ACC112 (cell line): Measurements from ENCODE around the gene DDN.

ENCODE experiments used
- H2AFZ ChIP-seq: fragments of 200-600 bp; sonication (generic); one replicate; pipeline ENCODE4 v1.6.0; 2017; ENCODE audit warnings: antibody characterized with exemption, low read length; ENCODE audit not compliant: unreplicated experiment
- H3K27ac ChIP-seq: fragments of 200-600 bp; sonication (generic); 2 replicates; pipeline ENCODE4 v1.5.1; 2014; ENCODE audit warnings: low read depth, mild to moderate bottlenecking, antibody characterized with exemption, low read length, moderate library complexity
- H3K27me3 ChIP-seq: fragments of 200-600 bp; sonication (generic); 2 replicates; pipeline ENCODE4 v1.6.1; 2014; ENCODE audit warnings: mild to moderate bottlenecking, antibody characterized with exemption, low read length, moderate library complexity, mixed read lengths; ENCODE audit not compliant: insufficient read depth
- H3K36me3 ChIP-seq: fragments of 200-600 bp; sonication (generic); 2 replicates; pipeline ENCODE4 v1.6.1; 2016; ENCODE audit warnings: mild to moderate bottlenecking, antibody characterized with exemption, low read length, moderate library complexity, mixed read lengths; ENCODE audit not compliant: insufficient read depth
- H3K4me1 ChIP-seq: fragments of 200-600 bp; sonication (generic); one replicate; pipeline ENCODE4 v1.6.1; 2016; ENCODE audit warnings: low read length, mixed read lengths; ENCODE audit not compliant: insufficient read depth, unreplicated experiment, control insufficient read depth
- H3K4me3 ChIP-seq: fragments of 200-600 bp; sonication (generic); 2 replicates; pipeline ENCODE4 v1.5.1; 2014; ENCODE audit warnings: mild to moderate bottlenecking, low read depth, low read length
- H3K79me2 ChIP-seq: fragments of 200-600 bp; sonication (generic); one replicate; pipeline ENCODE4 v1.6.0; 2016; ENCODE audit warnings: low read length; ENCODE audit not compliant: control insufficient read depth, unreplicated experiment, insufficient read depth

Gene DDN

DNA sequence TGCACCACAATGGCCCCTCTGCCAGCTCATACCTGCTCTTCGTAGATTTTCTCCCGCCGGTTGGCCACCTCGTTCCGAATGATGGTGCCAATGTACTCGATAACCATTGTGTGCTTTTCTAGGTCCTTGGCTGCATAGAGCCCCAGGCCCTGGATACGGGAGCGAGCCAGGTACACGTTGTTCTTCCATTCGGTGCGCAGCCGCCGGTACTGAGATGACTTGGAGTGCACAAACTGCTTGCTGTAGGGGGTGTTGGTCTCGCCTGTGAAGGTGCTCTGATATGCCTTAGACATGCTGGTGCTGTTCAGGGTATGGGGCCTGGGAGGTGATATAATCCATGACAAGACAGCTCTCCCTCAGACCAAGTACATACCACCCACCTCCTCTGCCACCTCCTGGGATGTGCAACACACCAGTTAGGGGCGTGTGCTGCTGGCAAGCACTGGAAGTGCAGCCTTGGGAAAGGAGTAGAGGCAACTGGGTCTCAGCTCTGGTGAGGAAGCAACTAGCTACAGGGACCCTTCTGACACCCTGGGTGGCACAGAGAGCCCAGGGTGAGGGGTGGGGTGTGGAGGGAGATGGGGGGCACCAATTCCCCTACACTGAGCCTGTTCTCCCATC is 23.5 kb upstream of the DDN start:
- H3K27ac ChIP-seq, result no peak overlapping the region
- peaks cover 8% of the 10 kb centered on the region for H3K79me2 ChIP-seq
- H3K4me3 ChIP-seq, result no peak overlapping the region
- no peak overlapping the region for H2AFZ ChIP-seq
- peaks cover 8% of the 10 kb centered on the region for H3K4me1 ChIP-seq
- H3K36me3 ChIP-seq, result peaks cover 15% of the 10 kb centered on the region; the same call in 1 of the 2 replicates
- no peaks in the 10 kb centered on the region for H3K27me3 ChIP-seq

DNA sequence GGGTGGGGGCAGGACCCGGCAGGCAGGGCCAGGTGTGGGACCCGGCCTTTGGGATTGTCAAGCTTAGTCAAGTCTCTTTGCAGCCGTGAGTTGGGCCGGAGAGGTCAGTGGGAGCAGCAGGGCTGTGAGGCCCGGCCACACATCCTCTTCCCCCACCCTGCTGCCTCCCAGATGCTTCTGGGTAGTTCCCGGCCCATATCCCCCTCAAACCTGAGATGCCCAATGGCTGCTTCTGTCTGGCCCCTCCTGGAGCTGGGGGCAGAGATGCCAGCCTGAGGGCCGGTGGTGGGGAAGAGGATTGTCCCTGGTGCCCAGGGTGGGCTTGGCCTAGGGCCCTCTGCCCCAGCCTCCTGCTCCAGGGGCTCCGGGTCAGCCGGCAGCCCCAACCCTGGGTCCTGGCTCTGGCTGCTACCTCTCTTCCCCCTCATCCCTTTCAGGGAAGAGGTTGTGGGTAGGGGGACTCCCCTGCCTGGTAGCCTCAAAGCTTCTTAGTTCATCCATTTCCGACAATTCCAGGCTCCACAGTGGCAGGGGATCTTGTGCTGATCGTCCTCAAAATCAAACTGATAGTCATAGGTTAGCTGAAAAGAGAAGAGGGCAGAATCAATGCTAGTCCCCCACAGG is 22.2 kb upstream of the DDN start:
- Histone ChIP-seq H3K27ac (no peak overlapping the region), H3K4me1 (peaks cover 14% of the 10 kb centered on the region), H3K36me3 (peaks cover 15% of the 10 kb centered on the region; the same call in 1 of the 2 replicates)

DNA sequence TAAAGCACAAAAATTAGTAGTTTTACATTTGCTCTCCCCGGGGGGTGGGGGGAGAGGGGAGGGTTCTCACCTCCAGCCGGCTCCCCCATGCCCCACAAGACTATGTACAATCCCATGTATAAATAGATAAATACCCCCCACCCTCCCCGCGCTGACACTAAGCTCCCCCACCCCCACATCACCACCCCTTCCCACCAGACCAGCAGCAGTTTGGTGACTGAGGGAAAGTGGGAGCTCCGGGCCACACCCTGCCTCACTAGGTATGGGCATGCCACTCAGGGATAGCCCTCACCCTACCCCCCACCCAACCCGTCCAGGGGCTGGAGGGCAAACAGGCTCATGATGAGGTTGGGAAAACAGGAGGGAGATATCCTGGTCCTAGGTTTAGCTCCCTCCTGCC is 21.3 kb upstream of the DDN start:
- Histone ChIP-seq H3K27me3 (no peaks in the 10 kb centered on the region), H3K79me2 (peaks cover 23% of the 10 kb centered on the region), H3K4me1 (peaks cover 14% of the 10 kb centered on the region), H3K36me3 (peaks cover 11% of the 10 kb centered on the region; the same call in 1 of the 2 replicates), H2AFZ (no peak overlapping the region), H3K4me3 (no peak overlapping the region), H3K27ac (no peak overlapping the region)

More for the DNA sequence above, 22.2 kb upstream of the DDN start:
- Histone ChIP-seq H2AFZ (no peak overlapping the region), H3K4me3 (no peak overlapping the region), H3K79me2 (peaks cover 21% of the 10 kb centered on the region), H3K27me3 (no peaks in the 10 kb centered on the region)

- Histone ChIP-seq H3K79me2 (peaks cover 26% of the 10 kb centered on the region), H3K36me3 (peaks cover 3% of the 10 kb centered on the region; the same call in 1 of the 2 replicates), H3K4me1 (peaks cover 18% of the 10 kb centered on the region), H2AFZ (no peak overlapping the region), H3K4me3 (no peak overlapping the region), H3K27me3 (no peaks in the 10 kb centered on the region), H3K27ac (peak overlapping the region; percentile 94)
Measured at GRCh38 chr12:49019443-49020324, 20.5 kb upstream of the DDN start.

- H3K36me3 ChIP-seq, result 0 out of 2 replicates have a peak, but pooled peaks cover 2% of the 10 kb centered on the region
- no peaks in the 10 kb centered on the region for H3K27me3 ChIP-seq
- H3K4me1 ChIP-seq, result peaks cover 18% of the 10 kb centered on the region
- peak overlapping the region; percentile 94 for H3K27ac ChIP-seq
- H2AFZ ChIP-seq, result peak overlapping the region; percentile 11
- peak overlapping the region; percentile 88 for H3K4me3 ChIP-seq
- peaks cover 32% of the 10 kb centered on the region for H3K79me2 ChIP-seq
Measured at GRCh38 chr12:49019120-49019430, 19.9 kb upstream of the DDN start.

DNA sequence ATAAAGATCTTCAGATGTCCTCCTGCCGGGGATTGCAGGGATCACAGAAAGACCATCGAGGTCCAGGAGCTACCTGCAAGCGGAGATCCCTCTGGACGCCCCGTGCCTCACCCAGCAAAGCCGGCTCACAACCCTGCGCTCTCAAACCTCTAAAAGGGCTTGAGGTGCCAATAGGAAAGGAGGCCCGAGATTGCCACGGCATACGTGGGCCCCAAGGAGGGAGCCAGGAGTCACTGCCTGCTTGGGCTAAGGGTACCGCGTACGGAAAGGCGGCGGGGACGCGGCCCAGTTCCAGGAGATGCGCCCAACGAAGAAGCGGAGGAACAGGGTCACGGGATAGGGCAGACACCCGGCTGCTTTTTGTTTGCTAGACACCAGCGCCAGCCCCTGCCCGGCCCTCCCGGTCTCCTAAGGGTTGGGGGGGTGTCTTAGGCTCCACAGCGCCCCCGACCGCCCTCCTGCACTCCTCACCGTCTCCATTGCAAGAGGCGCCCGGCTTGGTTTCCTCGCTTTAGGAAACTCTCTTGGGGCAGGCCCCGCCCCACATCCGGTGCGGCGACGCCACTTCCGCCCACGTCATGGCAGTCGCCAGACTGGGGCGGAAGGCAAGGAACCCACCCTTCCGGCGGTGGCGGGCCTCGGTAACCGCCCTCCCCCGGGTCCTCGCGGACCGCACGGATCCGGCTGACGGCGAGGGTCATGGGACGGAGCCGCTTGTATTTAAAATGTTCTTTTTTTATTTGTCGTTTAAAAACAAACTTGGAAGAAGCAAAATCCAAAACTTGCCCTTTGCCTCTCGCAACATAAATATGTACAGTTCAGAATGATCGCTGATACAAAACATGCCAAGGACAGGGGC is 19.3 kb upstream of the DDN start, which contains the start of gene PRKAG1:
Gene PRKAG1, minus strand, starts transcription at position 516 of the 859 bp plus-strand sequence. Its CDS starts 36 bp downstream, at position 480.
- Histone ChIP-seq H3K79me2 (peaks cover 32% of the 10 kb centered on the region), H3K27me3 (no peaks in the 10 kb centered on the region), H3K36me3 (0 out of 2 replicates have a peak, but pooled peaks cover 2% of the 10 kb centered on the region), H3K4me3 (peak within 1 kb of the TSS; percentile 88), H2AFZ (peak within 1 kb of the TSS; percentile 11), H3K27ac (peak within 1 kb of the TSS; percentile 94), H3K4me1 (peaks cover 18% of the 10 kb centered on the region)

DNA sequence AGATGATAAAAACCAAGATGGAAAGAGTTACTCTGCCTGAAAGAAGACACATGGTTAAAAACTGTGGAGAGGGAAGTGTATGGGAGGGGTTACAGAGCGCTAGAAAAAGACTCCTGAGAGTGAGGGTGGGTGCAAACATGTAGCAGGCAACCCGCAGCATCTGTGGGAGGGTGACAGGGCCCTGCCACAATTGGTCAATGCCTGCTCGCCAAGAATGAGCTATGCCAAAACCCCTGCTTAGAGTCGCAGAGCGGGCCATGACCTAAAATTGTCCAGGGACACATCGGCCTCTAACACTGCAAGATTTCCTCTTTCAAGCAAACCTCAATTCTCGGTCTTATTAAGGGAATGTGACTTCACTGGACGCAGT is 18.7 kb upstream of the DDN start:
- Histone ChIP-seq H3K36me3 (peaks cover 4% of the 10 kb centered on the region; the same call in 1 of the 2 replicates), H3K27me3 (no peaks in the 10 kb centered on the region), H3K79me2 (peaks cover 32% of the 10 kb centered on the region), H3K27ac (peak overlapping the region; percentile 94), H3K4me1 (peaks cover 18% of the 10 kb centered on the region), H3K4me3 (peak overlapping the region; percentile 88), H2AFZ (no peak overlapping the region)

- H3K79me2 ChIP-seq, result peaks cover 32% of the 10 kb centered on the region
- H3K36me3 ChIP-seq, result peaks cover 8% of the 10 kb centered on the region; the same call in 1 of the 2 replicates
- no peak overlapping the region for H3K27ac ChIP-seq
- no peak overlapping the region for H2AFZ ChIP-seq
- H3K4me1 ChIP-seq, result peaks cover 18% of the 10 kb centered on the region
- H3K4me3 ChIP-seq, result no peak overlapping the region
- H3K27me3 ChIP-seq, result no peaks in the 10 kb centered on the region
Measured at GRCh38 chr12:49015196-49015595, 16.0 kb upstream of the DDN start.

DNA sequence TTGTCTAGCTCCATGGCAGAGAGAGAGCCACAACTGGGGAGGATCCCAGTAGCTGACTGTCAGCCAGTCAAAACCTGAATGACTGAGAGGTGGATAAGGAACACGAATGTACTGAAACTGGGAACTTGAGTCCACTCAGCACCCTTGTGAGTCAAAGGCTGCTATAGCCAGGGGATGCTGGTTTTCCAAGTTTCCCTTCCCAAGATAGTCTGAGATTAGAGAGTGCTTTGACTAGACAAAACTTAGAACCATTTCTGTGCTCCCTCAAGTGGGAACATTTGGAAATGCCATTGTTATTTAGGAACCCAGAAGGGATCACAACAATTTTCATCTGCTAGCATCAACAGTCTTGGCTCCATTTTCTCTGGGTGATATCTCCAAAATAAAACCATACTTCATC is 15.4 kb upstream of the DDN start:
- H3K4me1 ChIP-seq, result peaks cover 14% of the 10 kb centered on the region
- no peak overlapping the region for H2AFZ ChIP-seq
- H3K27ac ChIP-seq, result no peak overlapping the region
- peaks cover 8% of the 10 kb centered on the region; the same call in 1 of the 2 replicates for H3K36me3 ChIP-seq
- H3K4me3 ChIP-seq, result no peak overlapping the region
- H3K79me2 ChIP-seq, result peaks cover 32% of the 10 kb centered on the region
- no peaks in the 10 kb centered on the region for H3K27me3 ChIP-seq

DNA sequence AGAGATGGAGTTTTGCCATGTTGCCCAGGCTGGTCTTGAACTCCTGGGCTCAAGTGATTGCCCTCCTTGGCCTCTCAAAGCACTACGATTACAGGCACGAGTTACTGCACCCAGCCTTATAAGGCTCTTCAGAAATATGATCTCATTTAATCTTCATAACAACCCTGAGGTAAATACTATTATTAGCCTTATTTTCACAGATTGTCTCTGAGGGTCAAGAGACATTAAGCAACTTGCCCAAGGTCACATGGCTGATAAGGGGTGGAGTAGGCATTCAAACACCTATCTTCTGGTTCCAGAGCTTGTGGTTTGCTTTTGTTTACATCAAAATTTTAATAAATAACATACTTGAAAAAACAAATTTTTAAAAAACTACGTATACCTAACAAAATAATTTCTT is 14.3 kb upstream of the DDN start:
- Histone ChIP-seq H3K4me3 (no peak overlapping the region), H3K27me3 (no peaks in the 10 kb centered on the region), H3K79me2 (peaks cover 32% of the 10 kb centered on the region), H3K4me1 (peaks cover 12% of the 10 kb centered on the region), H3K36me3 (peaks cover 8% of the 10 kb centered on the region; the same call in 1 of the 2 replicates), H3K27ac (no peak overlapping the region), H2AFZ (no peak overlapping the region)
